Mesenteric fat pad (tissue), 1 donor: ENCODE measurements around the gene KRTCAP3. TPM values are rescaled to one million over a fixed set of nuclear protein-coding genes. Genes with fewer than 3 reads are reported as not detected.
A peak's percentile ranks its signal among the peaks of the same experiment; 100 is the strongest.

Experiments
- DNase-seq: peaks from one replicate; pipeline ENCODE4 v3.0.0-alpha.2; 2020; ENCODE audit warnings: low spot score
- total RNA-seq: library from RNA; stranded (reverse); fragmentation: NEBNext Ultra II Directional; extraction: Animal tissue kit (Norgen Biotek cat#: 25700); gene quantifications from one replicate; pipeline ENCODE4 v1.2.1, GENCODE V29; 2021
- donor health status: DM: yes; HTN: yes; CAD: no.

The KRTCAP3 gene
- total RNA-seq, 1 donor from 2014 or later, result 0.48 TPM

DNA sequence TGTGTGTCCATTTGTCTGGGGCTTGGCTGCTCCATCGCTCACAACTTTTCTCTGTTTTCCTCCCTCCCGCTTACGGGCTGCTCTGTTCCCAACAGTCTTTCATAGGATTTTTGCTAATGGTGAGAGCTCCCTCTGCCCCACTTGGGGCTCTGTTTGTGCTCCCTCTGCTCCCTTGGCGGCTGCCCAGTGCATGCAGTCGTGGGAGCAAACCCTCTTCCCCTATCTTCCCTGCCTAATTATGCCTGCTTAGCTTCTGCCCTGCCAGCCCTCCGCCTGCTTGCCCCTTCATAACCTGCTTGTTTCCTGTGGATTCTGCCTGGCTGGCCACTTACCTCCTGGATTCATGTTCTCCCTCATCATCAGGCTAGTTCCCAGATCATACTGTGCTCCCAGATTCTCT lies 6.6 kb upstream of the KRTCAP3 start:
- no peak for DNase-seq

DNA sequence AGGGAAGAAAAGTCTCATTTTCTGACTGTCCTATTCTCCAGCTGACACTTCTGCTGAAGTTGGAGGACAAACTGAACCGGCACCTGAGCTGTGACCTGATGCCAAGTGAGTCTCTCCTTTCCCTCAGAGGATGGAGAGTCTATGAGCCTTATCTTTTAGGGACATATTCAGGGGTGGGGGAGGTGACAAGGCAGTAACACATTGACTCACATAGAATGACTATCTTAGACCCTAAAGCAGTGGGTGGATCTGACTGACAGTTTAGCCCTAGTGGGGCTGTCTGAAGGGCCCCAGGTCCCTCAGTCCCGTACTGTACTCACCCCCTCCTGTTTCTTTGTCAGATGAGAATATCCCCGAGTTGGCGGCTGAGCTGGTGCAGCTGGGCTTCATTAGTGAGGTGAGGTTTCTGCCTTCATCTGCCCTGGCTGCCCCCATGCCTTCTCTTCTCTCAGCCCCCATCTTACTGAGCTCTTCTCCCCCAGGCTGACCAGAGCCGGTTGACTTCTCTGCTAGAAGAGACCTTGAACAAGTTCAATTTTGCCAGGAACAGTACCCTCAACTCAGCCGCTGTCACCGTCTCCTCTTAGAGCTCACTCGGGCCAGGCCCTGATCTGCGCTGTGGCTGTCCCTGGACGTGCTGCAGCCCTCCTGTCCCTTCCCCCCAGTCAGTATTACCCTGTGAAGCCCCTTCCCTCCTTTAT lies 805 bp upstream of the KRTCAP3 start:
- no peak for DNase-seq

DNA sequence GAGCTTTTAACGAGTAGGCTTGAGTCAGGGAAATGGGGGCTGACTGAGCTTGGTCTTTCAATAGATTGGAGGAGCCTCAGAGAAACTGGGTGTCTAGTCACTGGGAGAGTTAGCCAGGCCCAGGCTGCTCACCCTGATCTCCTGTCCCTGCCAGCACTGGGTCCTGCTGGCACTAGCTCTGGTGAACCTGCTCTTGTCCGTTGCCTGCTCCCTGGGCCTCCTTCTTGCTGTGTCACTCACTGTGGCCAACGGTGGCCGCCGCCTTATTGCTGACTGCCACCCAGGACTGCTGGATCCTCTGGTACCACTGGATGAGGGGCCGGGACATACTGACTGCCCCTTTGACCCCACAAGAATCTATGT lies 720 bp downstream of the KRTCAP3 start:
- no peak for DNase-seq

DNA sequence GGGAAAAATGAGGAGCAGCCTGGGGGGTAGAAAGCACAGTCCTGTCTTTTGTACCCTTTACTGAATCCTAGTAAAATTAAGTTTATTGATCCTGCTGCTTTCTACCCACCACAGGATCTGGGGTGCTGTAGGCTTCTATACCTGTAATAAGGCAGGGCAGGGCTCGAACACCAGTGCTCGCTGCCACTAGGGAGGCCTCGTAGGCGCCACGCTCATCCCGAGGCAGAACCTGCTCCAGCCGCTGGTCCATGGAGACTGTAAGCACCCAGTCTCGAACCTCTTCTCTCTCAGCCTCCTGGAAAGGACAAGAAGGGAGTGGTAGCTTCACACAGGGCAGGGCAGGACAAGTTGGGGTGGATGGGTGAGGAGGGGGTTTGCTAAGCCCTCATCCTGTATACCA lies 3.0 kb downstream of the KRTCAP3 start:
- no peak for DNase-seq

DNA sequence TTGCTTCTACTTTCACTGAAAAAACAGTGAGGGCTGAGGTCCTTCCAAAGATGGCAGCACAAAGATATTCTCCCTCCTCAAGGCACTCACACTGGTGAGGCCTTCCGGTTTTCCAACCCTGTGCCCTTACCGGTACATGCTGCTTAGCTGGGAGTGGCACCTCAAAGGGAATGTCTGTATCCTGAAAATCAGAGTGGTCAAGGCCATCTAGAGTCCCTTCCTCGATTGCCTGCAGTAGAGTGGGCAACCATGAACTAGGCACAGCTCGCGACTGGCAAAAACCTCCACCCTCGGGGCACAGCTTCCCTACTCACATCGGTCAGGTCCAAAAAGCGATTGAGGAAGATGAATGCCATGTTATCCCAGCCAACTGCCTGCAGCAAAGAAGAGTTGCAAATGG lies 3.4 kb downstream of the KRTCAP3 start:
- DNase-seq, result no peak

DNA sequence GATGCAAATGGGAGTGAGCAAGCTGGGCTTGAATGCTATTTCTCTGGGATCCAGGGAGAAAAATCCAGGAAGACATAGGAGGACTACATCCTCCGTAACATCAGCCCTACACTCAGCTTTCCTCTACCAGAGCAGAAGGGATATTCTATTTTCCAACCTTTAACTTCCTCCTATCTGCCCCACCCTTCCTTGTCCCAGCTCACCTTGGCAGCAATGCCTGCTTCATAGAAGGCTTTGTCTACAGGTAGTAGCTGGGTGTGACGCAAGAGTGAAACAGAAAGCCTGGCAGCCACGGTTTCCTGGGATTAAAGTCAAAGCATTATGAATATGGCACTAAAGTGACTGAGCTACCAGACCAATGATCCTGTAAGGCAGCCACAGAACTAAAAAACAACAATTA lies 3.9 kb downstream of the KRTCAP3 start:
- no peak for DNase-seq

DNA sequence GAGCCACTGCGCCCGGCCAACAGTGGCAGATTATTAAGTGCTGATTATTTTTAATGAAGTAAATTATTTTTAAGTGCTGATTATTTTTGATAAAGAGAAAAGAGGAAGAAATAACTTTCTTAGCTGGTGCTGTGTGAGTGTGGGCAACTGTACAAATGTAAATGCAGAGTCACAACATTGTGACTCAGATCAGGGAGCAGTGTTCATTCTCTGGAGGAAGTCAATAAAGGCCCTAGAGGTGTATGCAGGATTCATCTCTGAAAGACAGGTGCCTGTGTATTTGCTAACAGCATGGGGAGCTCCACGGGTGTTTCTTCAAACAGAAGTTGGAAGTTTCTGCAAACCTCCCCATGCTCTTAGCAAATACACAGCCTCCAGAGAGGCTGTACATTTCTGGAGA lies 6.2 kb downstream of the KRTCAP3 start:
- DNase-seq, result no peak

DNA sequence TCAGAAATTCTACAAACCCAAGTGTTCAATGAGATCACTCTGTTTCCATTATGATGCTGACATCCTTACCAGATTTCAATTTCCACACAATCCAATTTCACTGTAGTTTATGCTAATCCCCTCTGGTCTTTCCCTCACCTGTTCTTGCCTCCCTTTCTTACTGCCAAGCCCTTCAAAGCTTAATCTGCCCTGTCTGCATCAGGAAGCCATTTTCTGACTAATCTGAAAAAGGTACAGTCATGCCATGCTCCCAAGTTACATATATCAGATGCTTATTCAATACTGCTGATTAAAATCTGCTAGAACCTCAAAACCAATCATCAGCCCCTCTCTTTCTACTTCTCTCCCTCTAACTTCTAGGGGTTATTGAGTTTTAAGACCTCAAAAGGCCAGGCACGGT lies 8.9 kb downstream of the KRTCAP3 start:
- no peak for DNase-seq

DNA sequence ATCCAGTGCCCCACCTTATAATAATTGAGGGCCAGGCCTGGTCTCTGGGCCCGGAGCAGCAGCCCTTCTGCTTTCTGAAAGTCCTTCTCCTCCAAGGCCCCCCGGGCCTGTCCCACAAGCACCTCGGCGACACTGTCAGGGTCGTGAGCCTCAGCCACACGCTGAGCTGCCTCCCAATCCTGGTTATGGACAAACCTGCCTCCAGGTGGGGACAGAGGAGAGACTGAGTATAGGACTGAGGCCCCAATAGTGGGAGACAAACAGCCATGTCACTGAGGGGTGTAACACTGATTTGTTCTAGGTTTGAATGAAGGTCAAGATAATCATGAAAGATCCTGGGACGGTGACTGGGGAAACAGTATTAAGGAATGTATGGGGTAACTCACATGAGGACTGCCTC lies 11.8 kb downstream of the KRTCAP3 start:
- DNase-seq, result no peak

DNA sequence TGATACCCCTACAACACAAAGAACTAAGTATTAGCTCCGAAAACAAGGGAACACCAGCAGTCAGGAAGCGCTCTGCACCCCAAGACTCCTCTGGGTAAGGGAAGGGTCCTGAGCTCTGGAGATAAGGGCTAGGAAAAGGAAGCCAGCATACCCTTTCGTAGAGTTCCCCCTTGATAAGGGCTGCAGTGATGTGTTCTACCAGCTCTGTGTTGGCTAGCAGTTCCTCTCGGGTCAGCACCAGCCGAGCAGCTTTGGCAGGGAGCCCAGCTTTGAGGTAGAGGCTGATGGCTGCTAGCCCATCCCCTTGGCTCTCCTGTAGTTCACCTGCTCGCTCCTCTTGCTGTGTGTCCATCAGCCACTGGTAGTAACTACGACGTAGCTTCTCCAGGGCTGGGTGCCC lies 18.9 kb downstream of the KRTCAP3 start:
- no peak for DNase-seq

DNA sequence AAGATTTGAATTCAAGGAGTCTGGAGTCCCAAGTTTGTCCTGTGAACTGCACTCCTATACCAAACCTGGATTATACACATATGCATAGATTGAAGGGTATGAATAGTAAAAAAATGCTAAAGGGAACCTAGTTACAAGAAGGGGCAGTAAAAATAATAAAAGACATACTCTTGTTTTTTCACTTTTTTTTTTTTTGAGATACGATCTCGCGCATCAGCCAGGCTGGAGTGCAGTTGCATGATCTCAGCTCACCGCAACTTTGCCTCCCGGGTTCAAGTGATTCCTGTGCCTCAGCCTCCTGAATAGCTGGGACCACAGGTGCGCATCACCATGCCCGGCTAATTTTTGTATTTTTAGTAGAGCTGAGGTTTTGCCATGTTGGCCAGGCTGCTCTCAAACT lies 22.3 kb downstream of the KRTCAP3 start:
- no peak for DNase-seq

DNA sequence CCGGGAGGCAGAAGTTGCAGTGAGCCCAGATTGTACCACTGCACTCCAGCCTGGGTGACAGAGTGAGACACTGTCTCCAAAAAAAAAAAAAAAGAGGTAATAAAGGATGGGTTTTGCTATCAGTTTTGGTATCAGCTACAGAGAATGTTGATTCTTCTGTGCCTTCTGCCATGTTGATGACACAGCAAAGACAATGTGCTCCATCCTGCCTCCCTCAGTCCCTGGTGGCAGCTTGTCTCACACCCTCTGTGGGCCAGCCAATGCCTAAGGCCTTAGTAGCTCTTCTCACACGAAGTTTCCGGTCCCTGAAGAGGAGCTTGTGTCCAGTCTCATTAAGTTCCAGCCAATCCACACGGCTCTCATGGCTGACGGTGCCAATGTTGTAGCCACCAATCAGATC lies 29.8 kb downstream of the KRTCAP3 start:
- DNase-seq, result no peak

DNA sequence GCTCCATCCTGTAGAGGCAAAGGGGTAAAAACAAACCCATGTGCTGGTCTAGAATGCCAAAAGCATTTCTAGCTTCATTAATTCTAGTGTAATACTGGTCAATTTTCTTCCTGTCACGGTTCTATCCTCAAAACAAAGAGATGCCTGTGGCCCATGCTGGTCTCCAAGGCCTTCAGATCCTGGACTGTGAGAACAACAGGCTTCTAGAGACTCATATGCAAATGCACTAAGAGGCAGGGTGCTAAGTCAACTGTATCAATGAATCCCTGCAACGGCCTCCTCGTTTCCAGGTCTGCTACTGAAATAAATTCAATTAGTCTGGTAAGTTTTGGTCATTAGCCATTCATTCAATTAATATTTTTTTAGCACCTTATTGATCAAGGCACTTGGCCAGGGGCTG lies 43.3 kb downstream of the KRTCAP3 start:
- DNase-seq, result no peak

DNA sequence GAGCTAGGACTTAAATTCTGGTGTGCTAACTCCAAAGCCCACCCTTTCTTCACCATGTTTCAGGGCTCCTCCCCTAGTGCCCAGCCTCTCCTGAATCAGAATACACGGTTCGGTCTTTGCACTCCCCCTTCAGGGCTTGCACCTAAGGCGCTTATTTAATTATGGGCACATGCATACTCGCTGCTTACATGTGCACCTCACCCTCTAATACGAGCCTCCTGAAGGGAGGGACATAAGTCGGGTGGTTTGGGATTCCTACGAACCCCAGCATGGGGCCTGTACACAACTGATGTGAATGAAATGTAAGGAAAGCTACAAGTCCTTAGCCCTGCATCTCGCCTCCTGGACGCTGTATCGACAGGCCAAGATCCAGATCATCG lies 46.9 kb downstream of the KRTCAP3 start:
- no peak for DNase-seq

DNA sequence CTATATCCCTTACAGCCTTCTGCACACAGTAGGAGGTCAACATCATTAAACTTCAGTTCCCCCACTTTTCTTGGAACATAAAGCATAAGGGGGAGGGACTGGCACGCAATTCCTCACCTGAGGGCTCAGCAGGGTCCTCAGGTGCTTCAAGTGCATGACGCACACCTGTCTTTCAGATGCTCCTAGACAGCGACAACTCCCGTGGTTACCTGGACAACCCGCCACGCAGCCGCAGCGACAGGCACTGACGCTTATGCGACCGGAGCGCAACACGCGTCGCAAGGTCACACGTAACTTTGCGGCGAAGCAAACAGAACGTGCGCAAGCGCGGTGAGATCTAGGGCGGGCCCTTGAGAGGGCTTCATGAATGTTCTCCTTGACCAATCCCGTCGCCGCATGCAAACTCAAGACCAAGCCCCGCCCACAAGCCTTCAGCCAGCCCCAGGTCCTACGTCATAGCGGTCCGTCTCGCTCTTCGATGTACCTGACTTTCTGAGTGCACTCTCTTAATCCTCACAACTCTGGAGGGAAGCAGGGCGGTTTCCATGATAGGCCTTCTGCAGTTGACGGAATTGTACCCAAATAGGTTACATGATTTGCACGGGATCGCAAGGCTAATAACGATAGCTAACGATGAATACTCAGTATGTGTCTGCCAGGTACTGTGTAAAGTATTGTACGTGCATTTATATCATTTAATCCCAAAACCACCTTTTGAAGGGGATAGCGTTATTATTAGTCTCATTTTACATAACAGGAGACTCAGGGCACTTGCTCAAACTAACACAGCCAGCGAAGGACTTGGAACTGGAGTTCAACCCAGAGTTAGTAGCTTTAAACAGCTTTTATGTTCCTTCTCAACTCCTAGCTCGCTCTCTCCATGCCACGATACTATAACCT lies 47.6 kb downstream of the KRTCAP3 start, which contains the start of gene IFT172:
Gene IFT172 (minus strand): TSS at position 246 of the 900 bp plus-strand sequence. CDS start 90 bp downstream, at position 156.
- DNase-seq, result peak; percentile 98

DNA sequence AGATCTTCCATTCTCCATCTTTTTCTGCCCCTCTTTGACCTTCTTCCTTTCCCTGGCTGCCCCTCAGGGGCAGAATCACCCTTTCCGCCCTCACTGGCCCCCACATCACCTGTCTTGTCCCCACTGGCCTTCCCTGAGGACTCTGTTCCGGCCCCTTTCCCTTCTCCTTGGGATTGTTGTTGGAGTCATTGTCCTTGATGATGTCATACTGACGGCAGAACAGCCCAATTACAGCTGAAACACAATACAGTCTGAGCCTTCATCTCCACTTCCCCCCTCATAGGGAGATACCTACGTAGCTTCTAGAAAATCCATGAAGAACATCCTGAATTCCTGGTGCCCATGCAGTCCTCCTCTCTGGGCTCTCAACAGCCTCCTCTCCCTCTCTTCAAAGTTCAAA lies 50.4 kb downstream of the KRTCAP3 start:
- no peak for DNase-seq

DNA sequence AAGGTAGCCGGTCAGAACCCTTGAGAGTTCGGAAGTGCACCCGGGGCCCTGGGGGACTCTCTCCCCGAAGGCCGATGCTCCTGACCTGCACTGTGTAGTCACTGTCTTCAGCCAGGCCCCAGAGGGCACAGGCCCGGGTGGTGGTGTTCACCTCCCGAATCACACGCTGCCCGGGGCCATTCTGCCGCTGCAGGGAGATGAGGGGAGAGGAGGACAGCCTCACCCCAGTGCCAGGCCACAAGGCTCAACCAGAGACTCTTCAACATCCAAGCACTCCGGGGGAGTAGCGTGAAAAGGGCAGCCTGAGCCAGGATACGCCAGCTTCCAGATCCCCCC lies 51.7 kb downstream of the KRTCAP3 start:
- DNase-seq, result no peak

Other genes with a start within 250 kb of the KRTCAP3 start
- gene ATRAID, start 230.3 kb upstream of the KRTCAP3 start, total RNA-seq, result 88.3 TPM
- gene SLC5A6, start 230.1 kb upstream of the KRTCAP3 start, total RNA-seq, result 79.3 TPM
- 26.0 TPM for gene CAD, start 225.0 kb upstream of the KRTCAP3 start, total RNA-seq
- gene SLC30A3, start 179.3 kb upstream of the KRTCAP3 start, total RNA-seq, result not detected
- not detected for gene DNAJC5G, start 166.9 kb upstream of the KRTCAP3 start, total RNA-seq
- gene TRIM54, start 160.0 kb upstream of the KRTCAP3 start, total RNA-seq, result not detected
- 1.0 TPM for gene UCN, start 133.9 kb upstream of the KRTCAP3 start, total RNA-seq
- gene MPV17, start 119.3 kb upstream of the KRTCAP3 start, total RNA-seq, result 61.9 TPM
- 44.8 TPM for gene GTF3C2, start 85.6 kb upstream of the KRTCAP3 start, total RNA-seq
- gene EIF2B4, start 72.0 kb upstream of the KRTCAP3 start, total RNA-seq, result 47.0 TPM
- gene SNX17, start 71.8 kb upstream of the KRTCAP3 start, total RNA-seq, result 110 TPM
- 20.7 TPM for gene ZNF513, start 61.6 kb upstream of the KRTCAP3 start, total RNA-seq
- 56.7 TPM for gene PPM1G, start 32.8 kb upstream of the KRTCAP3 start, total RNA-seq
- 92.9 TPM for gene NRBP1, start 13.8 kb upstream of the KRTCAP3 start, total RNA-seq
- 21.4 TPM for gene IFT172, start 47.4 kb downstream of the KRTCAP3 start, total RNA-seq
- 136 TPM for gene FNDC4, start 52.8 kb downstream of the KRTCAP3 start, total RNA-seq
- 4.2 TPM for gene GCKR, start 54.5 kb downstream of the KRTCAP3 start, total RNA-seq
- gene ZNF512, start 140.7 kb downstream of the KRTCAP3 start, total RNA-seq, result 16.6 TPM
- gene CCDC121, start 186.6 kb downstream of the KRTCAP3 start, total RNA-seq, result 2.2 TPM
- 23.1 TPM for gene GPN1, start 186.7 kb downstream of the KRTCAP3 start, total RNA-seq
- 28.1 TPM for gene SUPT7L, start 221.2 kb downstream of the KRTCAP3 start, total RNA-seq
- gene SLC4A1AP, start 221.5 kb downstream of the KRTCAP3 start, total RNA-seq, result 18.0 TPM